ENCODE data around the gene FBXW11. TPM values are rescaled to one million over a fixed set of nuclear protein-coding genes. Genes with fewer than 3 reads are reported as not detected.

Gene FBXW11
- total RNA-seq, 1 experiment from 2014 or later = 52.2 TPM

DNA sequence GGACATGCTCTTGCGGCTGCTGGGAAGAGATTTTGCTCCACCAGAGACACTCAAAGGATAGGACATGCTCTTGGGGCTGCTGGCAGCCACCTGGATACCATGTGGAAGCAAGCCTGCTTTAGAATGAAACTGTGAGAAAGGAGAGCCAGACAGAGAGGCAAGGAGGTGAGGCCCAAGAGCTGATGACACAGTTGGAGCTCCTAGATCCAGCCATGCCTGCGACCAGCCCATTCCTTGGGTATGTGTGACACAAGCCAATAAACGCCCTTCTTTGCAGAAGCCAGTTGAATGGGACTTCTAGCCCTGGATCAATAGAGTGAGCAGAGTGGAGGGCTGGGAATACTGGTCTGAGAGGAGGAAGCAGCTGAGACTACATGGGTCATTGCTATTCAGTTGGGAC is 151.2 kb downstream of the FBXW11 start:
- no peak overlapping the region for H3K4me3 Mint-ChIP-seq
- no peak for TF ChIP-seq ZNF416 (CRISPR knock-in tag; IDR thresholded peaks at IDR 0.05)
- TF ChIP-seq IRF2 (CRISPR knock-in tag; IDR thresholded peaks at IDR 0.05; ENCODE audit: borderline replicate concordance, low read depth) = no peak
- TF ChIP-seq RORB (CRISPR knock-in tag; IDR thresholded peaks at IDR 0.05) = no peak
- no peak for TF ChIP-seq ZNF396 (CRISPR knock-in tag; IDR thresholded peaks at IDR 0.05; ENCODE audit: borderline replicate concordance)
- TF ChIP-seq GTF2I (CRISPR knock-in tag; conservative IDR thresholded peaks at IDR 0.05) = no peak
- TF ChIP-seq ZNF263 (CRISPR knock-in tag; IDR thresholded peaks at IDR 0.05; ENCODE audit: low read depth) = no peak
- TF ChIP-seq, protein P1, sequence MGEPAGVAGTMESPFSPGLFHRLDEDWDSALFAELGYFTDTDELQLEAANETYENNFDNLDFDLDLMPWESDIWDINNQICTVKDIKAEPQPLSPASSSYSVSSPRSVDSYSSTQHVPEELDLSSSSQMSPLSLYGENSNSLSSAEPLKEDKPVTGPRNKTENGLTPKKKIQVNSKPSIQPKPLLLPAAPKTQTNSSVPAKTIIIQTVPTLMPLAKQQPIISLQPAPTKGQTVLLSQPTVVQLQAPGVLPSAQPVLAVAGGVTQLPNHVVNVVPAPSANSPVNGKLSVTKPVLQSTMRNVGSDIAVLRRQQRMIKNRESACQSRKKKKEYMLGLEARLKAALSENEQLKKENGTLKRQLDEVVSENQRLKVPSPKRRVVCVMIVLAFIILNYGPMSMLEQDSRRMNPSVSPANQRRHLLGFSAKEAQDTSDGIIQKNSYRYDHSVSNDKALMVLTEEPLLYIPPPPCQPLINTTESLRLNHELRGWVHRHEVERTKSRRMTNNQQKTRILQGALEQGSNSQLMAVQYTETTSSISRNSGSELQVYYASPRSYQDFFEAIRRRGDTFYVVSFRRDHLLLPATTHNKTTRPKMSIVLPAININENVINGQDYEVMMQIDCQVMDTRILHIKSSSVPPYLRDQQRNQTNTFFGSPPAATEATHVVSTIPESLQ (CRISPR knock-in tag; IDR thresholded peaks at IDR 0.05) = no peak
- H3K27ac Mint-ChIP-seq = no peak overlapping the region; the same call in 1 of the 2 replicates
- no peak for ATAC-seq
- CTCF ChIA-PET = interaction anchor here (0.7 kb wide), 1 partner anchor 204 kb away, joined by 3 read pairs; no protein-coding TSS in a partner anchor
- H3K27me3 Mint-ChIP-seq (ENCODE audit: low read depth) = no peaks in the 10 kb centered on the region
- no peaks in the 10 kb centered on the region; the same call in 1 of the 2 replicates for H3K36me3 Mint-ChIP-seq
- POLR2A ChIA-PET = no interaction called here
- H3K4me1 Mint-ChIP-seq = peaks cover 24% of the 10 kb centered on the region
- H3K9me3 Mint-ChIP-seq = peaks cover 4% of the 10 kb centered on the region
- no peak for DNase-seq (ENCODE audit: low spot score)

DNA sequence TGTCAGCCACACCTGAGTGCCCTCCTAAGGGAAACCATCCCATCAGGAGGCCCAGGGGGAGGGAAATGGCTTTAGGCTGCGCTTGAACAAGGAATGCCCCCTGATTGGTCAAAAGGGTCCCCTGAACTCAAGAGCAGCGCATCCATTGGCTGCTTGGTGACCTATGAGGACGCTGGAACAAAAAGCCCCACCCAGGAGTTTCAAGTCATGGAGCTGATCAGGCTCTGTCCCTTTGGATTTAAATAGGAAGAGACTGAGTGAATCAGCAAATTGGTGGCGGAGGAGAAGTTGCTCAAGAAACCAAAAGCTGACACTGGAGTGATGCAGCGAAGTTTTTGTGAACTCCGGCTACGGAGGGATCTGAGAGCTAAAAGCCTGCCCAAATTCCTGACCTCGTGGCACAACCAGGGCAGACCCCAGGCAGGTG is 154.2 kb downstream of the FBXW11 start:
- ChIA-PET POLR2A (no interaction called here), CTCF (interaction anchor here (0.8 to 1.1 kb wide), 3 partner anchors 12 to 434 kb away, joined by 4 to 6 read pairs (median 4); no protein-coding TSS in a partner anchor)
- DNase-seq (ENCODE audit: low spot score) (no peak), ATAC-seq (peak; percentile 38)
- no peak overlapping the region for H3K27ac Mint-ChIP-seq
- TF ChIP-seq, protein P2, sequence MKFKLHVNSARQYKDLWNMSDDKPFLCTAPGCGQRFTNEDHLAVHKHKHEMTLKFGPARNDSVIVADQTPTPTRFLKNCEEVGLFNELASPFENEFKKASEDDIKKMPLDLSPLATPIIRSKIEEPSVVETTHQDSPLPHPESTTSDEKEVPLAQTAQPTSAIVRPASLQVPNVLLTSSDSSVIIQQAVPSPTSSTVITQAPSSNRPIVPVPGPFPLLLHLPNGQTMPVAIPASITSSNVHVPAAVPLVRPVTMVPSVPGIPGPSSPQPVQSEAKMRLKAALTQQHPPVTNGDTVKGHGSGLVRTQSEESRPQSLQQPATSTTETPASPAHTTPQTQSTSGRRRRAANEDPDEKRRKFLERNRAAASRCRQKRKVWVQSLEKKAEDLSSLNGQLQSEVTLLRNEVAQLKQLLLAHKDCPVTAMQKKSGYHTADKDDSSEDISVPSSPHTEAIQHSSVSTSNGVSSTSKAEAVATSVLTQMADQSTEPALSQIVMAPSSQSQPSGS (CRISPR knock-in tag; IDR thresholded peaks at IDR 0.05; ENCODE audit: borderline replicate concordance, low read depth) = no peak
- peak; percentile 39 for TF ChIP-seq NFYB (CRISPR knock-in tag; conservative IDR thresholded peaks at IDR 0.05; ENCODE audit: low read depth)
- H3K4me1 Mint-ChIP-seq = peaks cover 14% of the 10 kb centered on the region
- no peaks in the 10 kb centered on the region for H3K27me3 Mint-ChIP-seq (ENCODE audit: low read depth)
- H3K4me3 Mint-ChIP-seq = no peak overlapping the region
- H3K9me3 Mint-ChIP-seq = no peaks in the 10 kb centered on the region
- no peaks in the 10 kb centered on the region; the same call in 1 of the 2 replicates for H3K36me3 Mint-ChIP-seq

DNA sequence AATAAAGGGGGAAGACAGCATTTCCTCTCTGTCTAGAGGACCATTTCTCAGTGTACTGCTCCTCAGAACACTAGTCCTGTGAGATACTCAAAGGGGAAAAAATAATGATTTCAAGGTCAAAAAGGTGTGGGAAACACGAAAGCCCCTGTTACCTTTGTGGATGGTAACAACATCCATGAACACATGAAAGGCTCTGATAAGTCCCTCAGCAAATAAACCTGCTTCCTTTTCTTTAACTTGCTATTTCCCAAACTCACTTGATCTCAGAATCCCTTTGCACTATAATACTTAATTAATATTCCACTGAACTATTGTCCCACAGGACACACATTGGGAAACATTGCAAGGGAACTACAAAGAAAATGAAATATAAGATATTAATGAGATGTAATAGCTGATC is 155.2 kb downstream of the FBXW11 start:
- H3K27me3 Mint-ChIP-seq (ENCODE audit: low read depth) = no peaks in the 10 kb centered on the region
- H3K27ac Mint-ChIP-seq = no peak overlapping the region
- H3K4me3 Mint-ChIP-seq = no peak overlapping the region
- CTCF ChIA-PET = no interaction called here
- H3K9me3 Mint-ChIP-seq = no peaks in the 10 kb centered on the region
- POLR2A ChIA-PET = interaction anchor here (0.6 kb wide), 1 partner anchor 175 kb away, joined by 5 read pairs; no protein-coding TSS in a partner anchor
- peaks cover 14% of the 10 kb centered on the region for H3K4me1 Mint-ChIP-seq
- no peak for TF ChIP-seq TP53 (CRISPR knock-in tag; IDR thresholded peaks at IDR 0.05)
- TF ChIP-seq NFYB (CRISPR knock-in tag; conservative IDR thresholded peaks at IDR 0.05; ENCODE audit: low read depth) = no peak
- no peak for TF ChIP-seq MXD4 (CRISPR knock-in tag; IDR thresholded peaks at IDR 0.05; ENCODE audit: borderline replicate concordance)
- TF ChIP-seq, protein P3, sequence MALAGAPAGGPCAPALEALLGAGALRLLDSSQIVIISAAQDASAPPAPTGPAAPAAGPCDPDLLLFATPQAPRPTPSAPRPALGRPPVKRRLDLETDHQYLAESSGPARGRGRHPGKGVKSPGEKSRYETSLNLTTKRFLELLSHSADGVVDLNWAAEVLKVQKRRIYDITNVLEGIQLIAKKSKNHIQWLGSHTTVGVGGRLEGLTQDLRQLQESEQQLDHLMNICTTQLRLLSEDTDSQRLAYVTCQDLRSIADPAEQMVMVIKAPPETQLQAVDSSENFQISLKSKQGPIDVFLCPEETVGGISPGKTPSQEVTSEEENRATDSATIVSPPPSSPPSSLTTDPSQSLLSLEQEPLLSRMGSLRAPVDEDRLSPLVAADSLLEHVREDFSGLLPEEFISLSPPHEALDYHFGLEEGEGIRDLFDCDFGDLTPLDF (CRISPR knock-in tag; IDR thresholded peaks at IDR 0.05) = no peak
- no peak for TF ChIP-seq CREB1 (CRISPR knock-in tag; IDR thresholded peaks at IDR 0.05)
- H3K36me3 Mint-ChIP-seq = no peaks in the 10 kb centered on the region; the same call in 1 of the 2 replicates
- ATAC-seq (no peak), DNase-seq (ENCODE audit: low spot score) (no peak)

DNA sequence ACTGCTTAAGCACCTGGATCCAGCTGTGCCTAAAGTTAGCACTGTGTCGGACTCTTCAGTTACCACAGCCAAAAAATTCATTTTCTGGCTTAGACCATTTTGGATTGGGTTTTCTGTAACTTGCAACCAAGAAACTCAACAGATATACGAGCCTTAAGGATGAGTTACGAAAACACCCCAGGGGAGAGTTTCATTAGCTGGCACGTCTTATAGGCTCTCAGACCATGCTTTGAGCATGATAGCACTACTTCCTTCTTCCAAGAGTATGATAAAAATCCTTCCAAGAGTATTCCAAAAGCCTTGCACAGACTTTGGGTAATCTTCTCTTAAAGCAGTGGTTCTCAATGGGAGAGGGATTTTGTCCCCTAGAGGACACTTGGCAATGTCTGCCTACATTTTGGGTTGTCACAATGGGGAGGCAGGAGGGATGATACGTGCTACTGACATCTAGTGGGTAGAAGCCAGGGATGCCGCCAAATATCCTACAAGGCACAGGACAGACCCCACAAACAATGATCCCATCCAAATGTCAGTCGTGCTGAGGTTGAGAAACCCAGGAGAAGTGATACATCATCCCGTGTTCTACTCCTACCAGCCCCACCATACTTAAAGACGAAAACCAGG is 156.0 kb downstream of the FBXW11 start:
- peaks cover 11% of the 10 kb centered on the region for H3K4me1 Mint-ChIP-seq
- ChIA-PET POLR2A (no interaction called here), CTCF (interaction anchor here (1.0 to 1.2 kb wide), 2 partner anchors 30 to 432 kb away, joined by 4 to 8 read pairs; partner anchors contain the start of gene FGF18)
- no peak overlapping the region for H3K27ac Mint-ChIP-seq
- H3K9me3 Mint-ChIP-seq = no peaks in the 10 kb centered on the region
- H3K27me3 Mint-ChIP-seq (ENCODE audit: low read depth) = no peaks in the 10 kb centered on the region
- ATAC-seq (peak; percentile 84), DNase-seq (ENCODE audit: low spot score) (peak; percentile 64)
- no peak overlapping the region for H3K4me3 Mint-ChIP-seq
- no peaks in the 10 kb centered on the region; the same call in 1 of the 2 replicates for H3K36me3 Mint-ChIP-seq
- TF ChIP-seq, protein P4, sequence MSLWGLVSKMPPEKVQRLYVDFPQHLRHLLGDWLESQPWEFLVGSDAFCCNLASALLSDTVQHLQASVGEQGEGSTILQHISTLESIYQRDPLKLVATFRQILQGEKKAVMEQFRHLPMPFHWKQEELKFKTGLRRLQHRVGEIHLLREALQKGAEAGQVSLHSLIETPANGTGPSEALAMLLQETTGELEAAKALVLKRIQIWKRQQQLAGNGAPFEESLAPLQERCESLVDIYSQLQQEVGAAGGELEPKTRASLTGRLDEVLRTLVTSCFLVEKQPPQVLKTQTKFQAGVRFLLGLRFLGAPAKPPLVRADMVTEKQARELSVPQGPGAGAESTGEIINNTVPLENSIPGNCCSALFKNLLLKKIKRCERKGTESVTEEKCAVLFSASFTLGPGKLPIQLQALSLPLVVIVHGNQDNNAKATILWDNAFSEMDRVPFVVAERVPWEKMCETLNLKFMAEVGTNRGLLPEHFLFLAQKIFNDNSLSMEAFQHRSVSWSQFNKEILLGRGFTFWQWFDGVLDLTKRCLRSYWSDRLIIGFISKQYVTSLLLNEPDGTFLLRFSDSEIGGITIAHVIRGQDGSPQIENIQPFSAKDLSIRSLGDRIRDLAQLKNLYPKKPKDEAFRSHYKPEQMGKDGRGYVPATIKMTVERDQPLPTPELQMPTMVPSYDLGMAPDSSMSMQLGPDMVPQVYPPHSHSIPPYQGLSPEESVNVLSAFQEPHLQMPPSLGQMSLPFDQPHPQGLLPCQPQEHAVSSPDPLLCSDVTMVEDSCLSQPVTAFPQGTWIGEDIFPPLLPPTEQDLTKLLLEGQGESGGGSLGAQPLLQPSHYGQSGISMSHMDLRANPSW (CRISPR knock-in tag; conservative IDR thresholded peaks at IDR 0.05; ENCODE audit: low read depth) = no peak
- TF ChIP-seq ZNF416 (CRISPR knock-in tag; IDR thresholded peaks at IDR 0.05) = no peak
- TF ChIP-seq ZBTB21 (CRISPR knock-in tag; IDR thresholded peaks at IDR 0.05; ENCODE audit: borderline replicate concordance) = no peak
- TF ChIP-seq ESRRA (CRISPR knock-in tag; IDR thresholded peaks at IDR 0.05; ENCODE audit: borderline replicate concordance) = no peak
- no peak for TF ChIP-seq ZNF219 (CRISPR knock-in tag; IDR thresholded peaks at IDR 0.05; ENCODE audit: borderline replicate concordance)
- TF ChIP-seq, protein P5, sequence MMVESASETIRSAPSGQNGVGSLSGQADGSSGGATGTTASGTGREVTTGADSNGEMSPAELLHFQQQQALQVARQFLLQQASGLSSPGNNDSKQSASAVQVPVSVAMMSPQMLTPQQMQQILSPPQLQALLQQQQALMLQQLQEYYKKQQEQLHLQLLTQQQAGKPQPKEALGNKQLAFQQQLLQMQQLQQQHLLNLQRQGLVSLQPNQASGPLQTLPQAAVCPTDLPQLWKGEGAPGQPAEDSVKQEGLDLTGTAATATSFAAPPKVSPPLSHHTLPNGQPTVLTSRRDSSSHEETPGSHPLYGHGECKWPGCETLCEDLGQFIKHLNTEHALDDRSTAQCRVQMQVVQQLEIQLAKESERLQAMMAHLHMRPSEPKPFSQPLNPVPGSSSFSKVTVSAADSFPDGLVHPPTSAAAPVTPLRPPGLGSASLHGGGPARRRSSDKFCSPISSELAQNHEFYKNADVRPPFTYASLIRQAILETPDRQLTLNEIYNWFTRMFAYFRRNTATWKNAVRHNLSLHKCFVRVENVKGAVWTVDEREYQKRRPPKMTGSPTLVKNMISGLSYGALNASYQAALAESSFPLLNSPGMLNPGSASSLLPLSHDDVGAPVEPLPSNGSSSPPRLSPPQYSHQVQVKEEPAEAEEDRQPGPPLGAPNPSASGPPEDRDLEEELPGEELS (CRISPR knock-in tag; IDR thresholded peaks at IDR 0.05) = no peak
- no peak for TF ChIP-seq MXD4 (CRISPR knock-in tag; IDR thresholded peaks at IDR 0.05; ENCODE audit: borderline replicate concordance)
- TF ChIP-seq TP53 (CRISPR knock-in tag; IDR thresholded peaks at IDR 0.05) = no peak
